Erythroblast (primary cell): ENCODE data around the gene FOXP1.

Source experiments
- GATA1 ChIP-seq: IDR thresholded peaks from 2 replicates; pipeline ENCODE4 v1.6.1; 2011; ENCODE audit warnings: low read depth, mild to moderate bottlenecking, control low read depth, low read length, moderate library complexity
- POLR2A ChIP-seq: IDR thresholded peaks from 2 replicates; pipeline ENCODE4 v1.6.1; 2011; ENCODE audit warnings: mild to moderate bottlenecking, low read length

DNA sequence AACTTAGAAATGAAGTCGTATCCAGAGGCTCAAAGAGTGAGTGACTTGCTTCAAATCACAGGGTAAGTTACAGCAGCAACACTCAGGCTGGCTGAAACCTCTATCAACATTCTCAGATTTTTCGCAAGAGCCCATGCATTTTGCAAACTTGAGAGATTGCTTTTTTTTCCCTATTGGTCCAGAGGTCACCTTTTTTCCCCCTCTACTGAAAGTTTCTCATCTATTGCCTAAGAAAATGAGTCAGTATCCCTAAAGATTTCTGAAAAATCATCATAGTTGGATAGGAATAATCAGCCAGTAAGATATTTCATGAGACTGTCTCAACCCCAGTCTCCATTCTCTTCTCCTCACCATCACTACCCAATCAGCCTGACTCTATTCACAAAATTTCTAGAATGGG, 410.6 kb downstream of the FOXP1 start:
- TF ChIP-seq POLR2A (no peak), GATA1 (no peak)
